GM21390 (cell line): Measurements from ENCODE around the gene ARL13A.
"Not testable (repeated sequence)": the region's sequence is repeated elsewhere in the genome, so short reads cannot be mapped to it uniquely, and the experiment has no call there.

Experiments
- ATAC-seq: cut with Tn5 transposase; IDR thresholded peaks from one replicate; pipeline ENCODE4 v1.9.1; 2021; ENCODE audit not compliant: unreplicated experiment

ARL13A gene

DNA sequence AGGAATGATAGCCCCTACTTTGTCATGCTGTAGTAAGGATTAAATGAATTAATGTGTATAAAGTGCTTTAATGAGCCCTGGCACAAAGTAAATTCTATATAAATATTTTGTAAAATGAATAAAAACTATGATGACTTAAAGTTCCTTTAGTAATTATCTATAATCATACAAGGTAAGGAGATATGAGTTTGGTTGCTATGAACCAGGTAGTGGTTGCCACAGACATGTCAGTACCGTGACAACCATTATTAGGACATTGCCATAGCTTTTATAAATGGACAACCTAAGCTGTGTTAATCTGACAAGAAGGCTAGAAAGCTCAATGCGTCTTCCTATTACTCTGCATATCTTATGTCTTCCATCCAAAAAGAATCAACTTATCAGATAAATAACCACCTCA, at the start of gene ARL13A:
Gene ARL13A (plus strand): TSS at position 301 of the 400 bp plus-strand sequence. CDS start 3,982 bp downstream, outside the sequence.
- ATAC-seq, result no peak

DNA sequence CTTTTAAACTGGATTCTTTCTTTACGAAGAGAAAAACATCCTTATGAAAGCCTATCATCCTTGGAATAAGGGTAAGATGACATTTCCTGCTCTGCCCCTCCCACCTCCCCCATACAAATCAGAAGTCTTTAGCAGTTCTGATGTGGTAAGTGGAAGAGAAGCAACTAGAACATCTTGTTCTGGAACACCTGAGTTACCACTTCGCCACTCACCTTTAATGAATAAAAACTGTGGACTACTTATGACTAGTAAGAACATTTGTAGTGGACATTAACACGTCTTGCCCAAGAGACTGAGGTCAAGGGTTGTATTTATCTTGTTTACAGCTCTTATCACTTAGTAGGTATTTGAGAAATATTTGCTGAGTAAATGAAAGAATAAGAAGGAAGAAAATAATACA, 45.1 kb upstream of the ARL13A start:
- no peak for ATAC-seq

- no peak for ATAC-seq
Measured at GRCh38 chrX:100926453-100926852, 43.1 kb upstream of the ARL13A start.

DNA sequence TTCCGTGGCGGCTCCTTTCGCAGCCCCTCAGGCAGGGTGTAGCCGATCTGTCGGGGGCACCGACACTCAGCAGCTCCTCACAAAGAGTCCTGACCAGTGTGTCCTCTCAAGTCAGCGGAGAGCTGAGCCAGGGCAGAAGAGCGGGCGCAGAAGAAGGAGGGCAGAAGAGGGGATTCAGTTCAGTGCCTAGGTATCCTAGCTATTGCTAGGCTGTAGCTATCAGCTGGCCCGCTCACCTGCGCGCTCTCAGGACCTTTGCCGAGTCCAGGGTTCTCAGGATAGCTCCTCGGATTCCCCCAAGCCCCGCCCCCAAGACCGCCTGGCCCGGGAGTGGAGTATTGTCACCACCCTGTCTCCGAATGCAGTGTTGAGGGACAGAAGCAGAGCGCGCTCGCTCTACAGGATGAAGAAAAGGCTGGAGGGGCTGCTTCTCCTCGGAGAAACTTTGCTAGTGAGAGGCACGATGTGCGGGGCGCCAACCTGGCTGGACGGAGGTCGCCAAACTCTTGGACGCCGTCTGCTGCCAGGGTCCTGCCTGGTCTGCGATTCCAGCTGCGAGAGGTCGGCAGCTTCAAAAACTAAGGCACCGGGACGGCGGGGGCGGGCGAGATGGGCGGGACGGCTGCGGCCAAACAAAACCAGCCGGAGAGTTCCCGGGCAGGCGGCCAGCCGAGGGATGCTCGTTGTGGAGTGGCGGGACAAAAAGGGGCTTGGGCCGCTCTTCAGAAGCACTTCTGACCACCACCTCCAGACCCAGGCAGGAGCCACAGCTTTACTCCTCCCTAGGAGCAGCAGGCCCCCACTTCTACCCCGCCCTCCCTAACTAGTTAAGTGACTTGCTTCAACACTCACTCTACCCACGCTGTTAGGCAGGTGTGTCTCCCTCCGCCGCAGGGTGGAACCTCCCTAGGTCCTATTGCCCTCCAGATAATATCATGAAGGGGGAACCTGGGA, 40.6 kb upstream of the ARL13A start, which contains the start of gene XKRX:
Gene XKRX (minus strand): TSS at position 258 of the 954 bp plus-strand sequence. CDS start 613 bp downstream, outside the sequence.
- peak; percentile 55 for ATAC-seq

- ATAC-seq, result peak; percentile 81
Measured at GRCh38 chrX:100931218-100931924, 38.1 kb upstream of the ARL13A start.

- ATAC-seq, result peak; percentile 13
Measured at GRCh38 chrX:100931925-100932285, 37.6 kb upstream of the ARL13A start.

- no peak for ATAC-seq
Measured at GRCh38 chrX:100935767-100936166, 33.7 kb upstream of the ARL13A start.

- ATAC-seq, result no peak
Measured at GRCh38 chrX:100939333-100939732, 30.2 kb upstream of the ARL13A start.

- ATAC-seq, result no peak
Measured at GRCh38 chrX:100944601-100945000, 24.9 kb upstream of the ARL13A start.

DNA sequence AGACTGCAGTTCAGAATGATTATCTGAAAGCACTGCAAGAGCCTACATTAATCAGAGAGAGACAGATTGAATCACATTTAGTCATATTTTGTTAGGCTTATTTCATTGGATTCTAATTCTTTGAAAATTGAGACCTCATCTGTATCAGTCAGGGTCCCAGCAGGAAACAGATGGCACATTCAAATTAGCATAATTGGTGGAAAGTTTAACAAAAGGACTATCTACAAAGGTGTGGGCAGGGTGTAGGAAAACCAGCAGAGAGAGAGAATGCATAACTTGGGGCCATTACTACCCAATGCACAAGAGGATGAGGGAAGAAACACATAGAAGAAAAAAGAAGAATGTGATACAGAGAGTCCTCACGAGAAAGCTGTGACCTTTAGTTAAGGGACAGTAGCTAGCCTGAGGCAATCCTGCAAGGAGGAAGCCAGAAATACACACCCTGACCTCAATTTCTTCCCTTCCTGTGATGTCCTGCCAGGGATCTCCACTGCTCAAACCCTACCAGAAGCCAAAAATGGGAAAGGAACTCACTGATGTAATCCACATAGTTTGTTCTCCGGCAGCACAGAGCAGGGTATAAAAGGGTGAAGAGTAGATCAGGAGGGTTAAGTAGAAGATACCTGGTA, 23.1 kb upstream of the ARL13A start:
- no peak for ATAC-seq

DNA sequence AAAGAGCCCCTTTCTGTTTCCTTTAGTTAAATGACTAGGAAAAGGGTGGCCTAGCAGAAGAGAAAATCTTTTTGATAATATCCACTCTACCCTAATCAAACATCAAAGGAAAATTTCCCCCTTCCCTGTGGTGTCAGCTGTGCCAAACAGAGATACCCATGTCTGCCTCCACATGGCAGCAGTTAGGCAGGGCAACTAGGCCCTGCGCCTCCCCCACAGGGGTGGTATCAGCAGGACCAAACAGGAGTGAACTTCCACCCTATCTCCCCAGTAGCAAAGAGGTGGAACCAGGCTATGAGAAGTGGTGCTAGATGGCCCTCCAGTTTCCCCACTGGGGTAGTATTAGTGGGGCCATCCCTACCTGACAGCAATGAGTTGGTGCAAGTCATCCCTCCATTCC, 21.0 kb upstream of the ARL13A start:
- no peak for ATAC-seq

- no peak for ATAC-seq
Measured at GRCh38 chrX:100962811-100963210, 6.7 kb upstream of the ARL13A start.

GRCh38 chrX:100964362-100964761, 5.1 kb upstream of the ARL13A start:
- no peak for ATAC-seq

GRCh38 chrX:100969936-100970335, 428 bp downstream of the ARL13A start:
- ATAC-seq, result no peak

DNA sequence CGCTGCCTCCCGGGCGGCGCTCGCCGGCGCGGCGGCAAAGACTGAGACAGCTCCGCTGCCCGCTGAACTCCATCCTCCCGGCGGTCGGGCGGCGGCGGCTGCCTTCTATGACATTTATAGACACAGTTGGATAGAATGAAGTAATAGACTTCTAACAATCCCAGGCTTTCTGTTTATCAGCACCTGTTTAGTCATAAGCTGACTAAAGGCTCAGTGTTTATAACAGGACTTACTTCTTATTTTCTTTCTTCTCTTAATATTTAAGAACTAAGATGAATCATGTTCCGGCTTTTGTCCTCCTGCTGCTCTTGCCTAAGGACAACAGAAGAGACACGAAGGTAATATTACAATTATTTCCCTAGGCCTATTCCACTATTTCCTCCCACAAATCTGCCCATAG, 3.9 kb downstream of the ARL13A start:
- ATAC-seq, result no peak

GRCh38 chrX:100975212-100975611, 5.7 kb downstream of the ARL13A start:
- ATAC-seq, result no peak

- ATAC-seq, result no peak
Measured at GRCh38 chrX:100976211-100976610, 6.7 kb downstream of the ARL13A start.

- no peak for ATAC-seq
Measured at GRCh38 chrX:100979881-100980607, 10.5 kb downstream of the ARL13A start.

DNA sequence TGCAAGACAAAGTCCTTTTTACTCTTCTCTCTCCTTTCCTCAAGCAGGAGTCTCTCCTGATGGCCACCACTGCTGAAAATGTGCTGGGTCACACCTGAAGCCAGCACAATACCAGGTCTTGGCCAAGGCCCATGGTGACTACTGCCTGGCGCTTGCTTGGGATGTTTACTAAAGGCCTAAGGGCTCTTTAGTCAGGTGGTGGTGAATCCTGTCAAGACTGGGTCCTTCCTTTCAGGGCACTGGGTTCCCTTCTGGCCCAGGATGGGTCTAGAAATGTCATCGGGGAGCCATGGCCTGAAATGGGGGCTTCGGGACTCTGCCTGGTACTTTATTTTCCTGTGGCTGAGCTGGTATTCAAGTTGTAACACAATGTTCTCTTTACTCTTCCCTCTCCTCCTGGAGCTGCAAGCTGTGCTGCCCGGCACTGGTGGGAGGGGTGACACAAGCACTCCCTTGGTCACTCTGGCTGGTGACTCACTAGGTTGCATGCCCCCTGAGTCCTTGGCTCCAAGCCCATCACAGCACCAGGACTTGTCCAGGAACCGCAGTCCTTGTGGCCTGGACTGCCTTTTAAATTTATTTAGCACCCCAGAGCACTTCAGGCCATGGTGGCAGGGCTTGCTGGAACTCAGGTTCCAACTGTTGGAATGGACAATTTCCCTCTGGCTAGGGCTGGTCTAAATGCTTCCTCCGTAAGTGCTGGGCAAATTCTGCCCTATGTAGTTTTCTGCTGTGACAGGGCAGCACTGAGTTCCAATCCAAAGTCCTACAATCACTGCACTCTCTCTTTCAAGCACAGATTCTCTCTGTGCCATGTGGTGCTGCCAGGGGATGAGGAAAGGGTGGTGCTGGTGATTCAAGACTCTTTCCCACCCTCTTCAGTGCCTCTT, 11.3 kb downstream of the ARL13A start:
- no peak for ATAC-seq

DNA sequence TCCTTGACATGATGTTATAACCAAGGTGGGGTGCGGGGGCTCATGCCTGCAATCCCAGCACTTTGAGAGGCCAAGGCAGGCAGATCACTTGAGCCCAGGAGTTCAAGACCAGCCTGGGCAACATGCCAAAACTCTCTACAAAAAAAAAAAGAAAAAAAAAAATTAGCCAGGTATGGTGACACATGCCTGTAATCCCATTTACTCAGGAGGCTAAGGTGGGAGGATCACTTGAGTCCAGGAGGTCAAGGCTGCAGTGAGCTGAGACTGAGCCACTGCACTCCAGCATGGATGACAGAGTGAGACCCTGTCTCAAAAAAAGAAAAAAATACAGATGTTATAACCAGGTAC, 12.0 kb downstream of the ARL13A start:
- ATAC-seq, result not testable (repeated sequence)
